Dermis lymphatic vessel endothelial cell (primary cell): ENCODE measurements around the gene CLDN15. TPM values are rescaled to one million over a fixed set of nuclear protein-coding genes. Genes with fewer than 3 reads are reported as not detected.

Source experiments
- total RNA-seq: library from RNA; depleted of rRNA; stranded (reverse); fragments of >200 nt; gene quantifications from 2 replicates; pipeline ENCODE4 v1.2.1, GENCODE V29; 2014

Gene CLDN15, protein sequence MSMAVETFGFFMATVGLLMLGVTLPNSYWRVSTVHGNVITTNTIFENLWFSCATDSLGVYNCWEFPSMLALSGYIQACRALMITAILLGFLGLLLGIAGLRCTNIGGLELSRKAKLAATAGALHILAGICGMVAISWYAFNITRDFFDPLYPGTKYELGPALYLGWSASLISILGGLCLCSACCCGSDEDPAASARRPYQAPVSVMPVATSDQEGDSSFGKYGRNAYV
- total RNA-seq = 1.6 and 2.1 TPM in 2 replicates

DNA sequence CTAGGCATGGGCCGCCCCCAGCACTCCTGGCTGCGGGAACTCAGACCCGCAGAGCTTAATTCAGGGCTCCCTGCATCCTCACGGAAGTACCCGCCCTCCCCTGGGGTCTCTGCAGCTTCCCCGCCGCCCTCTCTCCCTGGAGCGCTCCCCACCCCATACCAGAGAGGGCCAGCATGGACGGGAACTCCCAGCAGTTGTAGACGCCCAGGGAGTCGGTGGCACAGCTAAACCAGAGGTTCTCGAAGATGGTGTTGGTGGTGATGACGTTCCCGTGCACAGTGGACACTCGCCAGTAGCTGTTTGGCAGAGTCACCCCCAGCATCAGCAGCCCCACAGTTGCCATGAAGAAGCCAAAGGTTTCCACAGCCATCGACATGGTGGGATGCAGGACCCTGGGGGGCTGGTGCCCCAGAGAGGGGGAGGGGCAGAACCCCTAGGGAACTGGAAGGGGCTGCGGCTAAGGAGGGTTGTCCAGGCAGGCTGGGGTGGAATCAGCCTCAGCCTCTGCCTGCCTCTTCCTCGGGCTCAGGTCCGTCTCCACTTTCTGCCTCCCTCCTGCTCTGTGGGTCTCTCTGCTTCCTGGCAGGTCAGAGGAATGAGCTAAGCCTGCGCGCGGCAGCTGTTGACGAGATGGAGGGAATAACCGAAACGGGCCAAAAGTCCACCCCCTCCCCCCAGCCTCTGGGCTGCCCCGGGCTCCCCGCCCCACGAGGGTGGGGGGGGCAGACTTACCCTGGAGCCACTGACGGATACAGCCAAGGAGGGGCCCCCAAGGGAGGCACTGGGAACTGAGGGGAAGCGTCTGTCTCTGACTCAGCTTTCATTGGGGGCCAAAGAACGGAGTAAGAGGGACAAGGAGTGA is at the start of gene CLDN15:
Gene CLDN15, minus strand, starts transcription at position 597 of the 862 bp plus-strand sequence. Its CDS starts 221 bp downstream, at position 376.

DNA sequence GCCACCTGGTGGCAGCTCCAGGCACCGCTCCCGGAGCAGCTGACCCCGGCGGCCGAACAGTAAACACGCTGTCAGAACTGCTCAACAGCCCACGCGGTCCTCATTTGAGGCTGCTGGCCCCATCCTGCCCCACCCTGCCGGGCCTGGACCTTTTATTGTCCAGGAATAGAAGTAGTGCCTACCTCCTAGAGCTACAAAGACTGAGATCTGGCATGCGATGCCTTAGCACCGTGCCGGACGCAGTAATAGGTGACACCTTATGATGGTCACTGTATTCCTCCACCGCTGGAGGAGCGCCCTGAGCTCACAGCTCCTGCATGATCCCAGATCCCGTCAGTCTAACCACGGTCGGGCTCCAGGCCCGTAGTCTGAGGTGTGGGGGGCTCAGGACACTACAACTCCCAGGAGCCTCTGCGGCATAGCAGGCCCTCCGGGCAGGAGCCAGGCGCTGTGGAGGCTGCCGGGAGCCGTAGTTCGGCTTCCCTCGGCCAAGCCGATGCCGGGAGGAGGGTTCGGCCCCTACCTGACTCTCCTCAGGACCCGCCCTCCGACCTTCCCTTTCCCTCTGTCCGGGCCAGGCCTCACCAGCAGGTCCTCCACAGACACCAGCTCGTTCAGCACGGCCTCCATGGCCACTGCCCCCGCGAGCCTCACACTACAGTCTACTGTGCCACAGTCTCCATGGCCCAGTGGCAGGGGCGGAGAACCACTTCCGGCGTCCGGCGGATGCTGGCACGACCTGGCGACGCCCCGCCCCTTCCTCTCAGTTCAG is 7.0 kb upstream of the CLDN15 start, which contains the start of gene FIS1:
Gene FIS1, minus strand, starts transcription at position 707 of the 772 bp plus-strand sequence. Its CDS starts 77 bp downstream, at position 630.

DNA sequence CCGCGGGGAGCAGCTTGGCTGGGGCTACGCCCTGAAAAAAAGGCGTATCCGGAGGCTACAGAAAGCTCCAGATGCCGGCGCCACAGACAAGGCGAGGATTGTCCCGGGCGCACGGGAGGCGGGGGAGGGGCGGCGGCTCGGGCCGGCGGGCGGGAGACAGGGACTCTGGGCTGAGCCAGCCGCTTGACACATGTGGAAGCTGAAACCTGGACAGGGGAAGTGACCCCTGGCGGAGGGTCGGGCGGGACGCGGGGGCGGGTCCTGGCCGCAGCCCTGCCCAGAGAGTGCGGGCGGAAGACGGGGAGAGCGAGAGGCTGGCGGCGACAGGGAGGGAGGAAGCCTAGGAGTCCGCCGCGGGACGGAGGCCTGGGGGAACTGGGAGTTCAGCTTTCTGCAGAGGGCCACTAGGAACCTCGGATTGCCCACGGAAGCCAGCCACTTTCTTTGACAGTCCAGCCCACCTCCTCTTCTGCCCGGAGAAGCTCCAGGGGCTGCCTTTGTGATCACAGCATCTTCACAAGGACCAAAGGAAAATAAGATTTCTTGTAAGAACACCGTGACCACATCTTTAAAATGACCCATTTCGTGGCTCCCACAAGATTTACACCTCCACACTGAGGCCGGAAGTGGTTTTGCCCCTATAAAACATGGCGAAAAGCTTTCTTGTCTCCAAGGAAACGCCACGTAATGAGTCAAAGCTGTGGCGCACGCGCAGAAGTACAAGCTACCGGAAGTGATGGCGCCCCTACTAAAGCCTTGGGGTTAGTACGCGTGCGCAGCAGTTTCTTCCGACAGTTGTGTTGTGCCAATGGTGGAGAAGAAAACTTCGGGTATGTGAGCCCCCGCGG is 20.0 kb downstream of the CLDN15 start, which contains the start of the genes PLOD3 and ZNHIT1:
Gene PLOD3, minus strand, starts transcription at position 194 of the 848 bp plus-strand sequence. CDS start 307 bp downstream, outside the sequence.
Gene ZNHIT1, plus strand, starts transcription at position 778 of the 848 bp plus-strand sequence. Its CDS starts 31 bp downstream, at position 809.

DNA sequence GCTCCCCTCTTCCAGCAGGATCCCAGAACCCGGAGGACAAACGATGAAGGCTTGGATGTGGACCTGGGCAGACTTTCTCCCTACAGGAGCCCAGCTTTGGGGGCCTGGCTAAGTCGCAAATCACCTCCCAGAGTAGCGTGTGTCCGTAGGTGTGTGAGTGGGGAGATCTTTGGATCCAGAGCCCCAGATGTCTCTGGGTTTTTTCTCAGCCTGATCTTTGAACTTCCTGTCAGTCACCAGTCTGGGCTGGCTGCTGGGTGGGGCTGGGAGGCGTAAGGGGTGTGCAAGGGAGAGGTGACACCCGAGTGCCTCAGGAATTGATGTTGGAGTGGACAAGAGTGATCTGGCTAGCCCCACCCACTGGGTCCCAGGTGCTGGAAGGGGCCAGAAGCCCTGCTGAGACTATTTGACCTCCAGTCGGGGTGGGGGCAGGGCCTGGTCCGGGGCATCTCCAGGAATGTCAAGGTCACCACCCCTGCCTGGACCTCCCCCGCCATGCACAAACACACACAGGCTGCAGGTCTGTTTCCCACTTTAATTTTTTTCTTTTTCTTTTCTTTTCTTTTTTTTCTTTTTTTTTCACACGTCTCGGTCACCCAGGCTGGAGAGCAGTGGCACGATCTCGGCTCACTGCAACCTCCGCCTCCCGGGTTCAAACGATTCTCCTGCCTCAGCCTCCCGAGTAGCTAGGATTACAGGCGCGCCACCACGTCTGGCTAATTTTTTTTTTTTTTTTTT is 36.6 kb downstream of the CLDN15 start, which contains the start of gene MOGAT3:
Gene MOGAT3, minus strand, starts transcription at position 175 of the 738 bp plus-strand sequence. CDS start 182 bp downstream, outside the sequence.

Other genes starting within 250 kb of the CLDN15 start
- not detected in 2 replicates for gene MUC17, start 217.7 kb downstream of the CLDN15 start, total RNA-seq
- gene TRIM56, start 152.3 kb downstream of the CLDN15 start, total RNA-seq = 12.4 and 13.3 TPM in 2 replicates
- gene SERPINE1, start 110.7 kb downstream of the CLDN15 start, total RNA-seq = 23.4 and 74.3 TPM in 2 replicates
- 124 and 147 TPM in 2 replicates for gene AP1S1, start 83.3 kb downstream of the CLDN15 start, total RNA-seq
- not detected in 2 replicates for gene VGF, start 72.2 kb downstream of the CLDN15 start, total RNA-seq
- gene NAT16, start 57.5 kb downstream of the CLDN15 start, total RNA-seq = not detected in 2 replicates
- not detected in 2 replicates for gene MOGAT3, start 36.8 kb downstream of the CLDN15 start, total RNA-seq
- 24.2 and 24.5 TPM in 2 replicates for gene PLOD3, start 20.2 kb downstream of the CLDN15 start, total RNA-seq
- 82.3 and 86.4 TPM in 2 replicates for gene ZNHIT1, start 19.6 kb downstream of the CLDN15 start, total RNA-seq
- 190 and 247 TPM in 2 replicates for gene FIS1, start 7.3 kb upstream of the CLDN15 start, total RNA-seq
- 12.2 and 17.8 TPM in 2 replicates for gene IFT22, start 84.0 kb upstream of the CLDN15 start, total RNA-seq
- gene COL26A1, start 125.1 kb upstream of the CLDN15 start, total RNA-seq = not detected in 2 replicates